ENCODE measurements around the gene UCN2.

UCN2 gene

DNA sequence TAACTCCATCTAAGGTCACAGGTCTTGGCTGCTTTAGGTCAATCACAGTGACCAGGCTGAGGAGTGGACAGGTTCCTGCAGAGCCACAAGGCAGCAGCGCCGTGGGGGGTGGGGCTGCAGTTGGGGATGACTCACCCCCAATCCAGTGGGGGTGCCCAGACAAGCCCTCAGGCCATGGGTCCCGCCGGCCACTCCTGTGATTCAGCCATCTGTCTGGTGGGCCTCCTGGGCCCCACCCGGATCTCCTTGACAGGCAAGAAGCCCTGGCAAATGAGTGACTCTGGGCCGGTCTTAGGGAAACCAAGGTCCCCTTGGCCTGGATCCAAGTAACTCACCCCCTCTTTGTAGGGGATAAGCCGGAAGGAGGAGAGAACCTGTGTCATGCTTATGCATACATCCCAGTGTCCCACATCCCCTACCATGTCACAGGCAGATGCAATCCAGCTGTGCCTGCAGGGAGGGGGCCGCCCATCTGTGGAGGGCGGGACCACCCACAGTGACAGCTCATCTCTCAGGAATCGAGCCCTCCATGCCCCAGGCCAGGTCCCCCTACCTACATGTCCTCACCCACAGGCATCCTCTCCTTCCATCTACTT lies 32.0 kb upstream of the UCN2 start:
- Mint-ChIP-seq H3K36me3 (ENCODE audit: low read depth) (peaks cover 7% of the 10 kb centered on the region), H3K27ac (no peak overlapping the region), H3K27me3 (ENCODE audit: low read depth) (peaks cover 18% of the 10 kb centered on the region), H3K4me1 (ENCODE audit: low read depth) (no peaks in the 10 kb centered on the region), H3K9me3 (no peaks in the 10 kb centered on the region), H3K4me3 (no peak overlapping the region)

GRCh38 chr3:48595075-48595525 lies 31.5 kb upstream of the UCN2 start, which contains the start of gene COL7A1:
Gene COL7A1 (minus strand): TSS chr3:48595329. CDS start chr3:48595159, 170 bp downstream.
- Mint-ChIP-seq H3K36me3 (ENCODE audit: low read depth) (peaks cover 5% of the 10 kb centered on the region), H3K9me3 (no peaks in the 10 kb centered on the region), H3K4me1 (ENCODE audit: low read depth) (no peaks in the 10 kb centered on the region), H3K4me3 (no peak within 1 kb of the TSS), H3K27me3 (ENCODE audit: low read depth) (peaks cover 18% of the 10 kb centered on the region), H3K27ac (no peak within 1 kb of the TSS)

DNA sequence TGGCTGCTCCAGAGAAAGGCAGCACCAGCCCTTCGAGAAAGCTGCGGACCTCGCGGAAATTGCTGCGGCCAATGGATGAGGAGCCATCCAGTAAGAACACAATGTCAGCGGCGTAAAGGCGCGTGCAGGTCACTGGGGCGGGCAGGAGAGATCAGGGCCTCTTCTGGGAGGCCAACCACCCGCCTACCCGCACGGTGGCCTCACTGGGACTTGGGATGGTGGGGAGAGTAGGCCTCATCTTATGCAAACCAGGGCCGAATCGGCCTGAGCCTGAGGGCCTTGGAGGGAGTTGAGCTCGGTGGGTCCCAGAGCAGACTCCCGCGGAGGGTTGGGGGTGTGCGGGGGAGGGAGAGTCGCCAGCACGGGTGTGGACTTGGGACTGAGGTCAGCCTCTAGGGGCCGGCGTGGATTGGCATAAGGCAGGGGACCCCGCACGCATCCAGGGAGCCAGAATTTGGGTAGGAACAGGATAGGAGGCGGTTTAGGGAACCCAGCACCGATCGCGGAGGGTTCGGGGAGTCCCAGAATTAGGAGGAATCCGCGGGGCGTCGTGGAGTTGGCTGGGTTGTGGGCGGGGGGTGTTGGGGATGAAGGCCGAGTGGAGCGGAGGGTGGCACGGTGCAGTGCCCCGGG lies 31.0 kb upstream of the UCN2 start:
- H3K4me3 Mint-ChIP-seq = no peak overlapping the region
- H3K4me1 Mint-ChIP-seq (ENCODE audit: low read depth) = no peaks in the 10 kb centered on the region
- H3K9me3 Mint-ChIP-seq = no peaks in the 10 kb centered on the region
- peaks cover 18% of the 10 kb centered on the region for H3K27me3 Mint-ChIP-seq (ENCODE audit: low read depth)
- H3K27ac Mint-ChIP-seq = no peak overlapping the region
- H3K36me3 Mint-ChIP-seq (ENCODE audit: low read depth) = peaks cover 2% of the 10 kb centered on the region

- H3K27me3 Mint-ChIP-seq (ENCODE audit: low read depth) = peaks cover 24% of the 10 kb centered on the region
- H3K27ac Mint-ChIP-seq = no peak overlapping the region
- no peak overlapping the region for H3K4me3 Mint-ChIP-seq
- H3K36me3 Mint-ChIP-seq (ENCODE audit: low read depth) = no peaks in the 10 kb centered on the region
- H3K4me1 Mint-ChIP-seq (ENCODE audit: low read depth) = no peaks in the 10 kb centered on the region
- no peaks in the 10 kb centered on the region for H3K9me3 Mint-ChIP-seq
Observed at GRCh38 chr3:48593337-48593736, 29.8 kb upstream of the UCN2 start.

DNA sequence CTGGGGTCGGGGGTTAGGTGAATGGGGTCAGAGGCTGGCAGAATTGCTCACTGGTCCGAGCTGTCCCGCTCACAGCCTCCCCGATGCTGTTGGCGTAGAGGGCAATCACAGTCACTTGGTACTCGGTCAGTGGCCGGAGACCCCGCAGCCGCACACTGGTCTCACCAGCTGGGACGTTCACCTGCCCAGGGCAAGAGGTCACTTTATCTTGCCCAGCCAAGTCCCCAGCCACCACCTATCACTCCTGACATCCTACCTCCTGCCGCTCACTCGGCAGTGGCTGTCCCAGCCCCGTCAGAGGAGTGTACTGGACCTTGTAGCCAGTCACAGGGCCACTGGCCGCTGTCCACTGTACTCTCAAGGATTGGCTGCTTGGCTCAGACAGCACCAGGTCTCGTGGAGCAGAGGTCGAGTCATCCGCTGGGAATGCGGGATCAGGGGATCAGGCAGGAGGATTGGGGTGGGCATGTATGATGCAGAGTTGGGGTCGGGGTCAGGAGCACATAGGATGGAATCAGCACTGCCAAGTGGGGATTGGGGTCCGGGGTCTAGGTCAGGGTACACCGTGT lies 29.0 kb upstream of the UCN2 start:
- Mint-ChIP-seq H3K36me3 (ENCODE audit: low read depth) (no peaks in the 10 kb centered on the region), H3K27me3 (ENCODE audit: low read depth) (peaks cover 24% of the 10 kb centered on the region), H3K4me1 (ENCODE audit: low read depth) (no peaks in the 10 kb centered on the region), H3K27ac (no peak overlapping the region), H3K4me3 (no peak overlapping the region), H3K9me3 (no peaks in the 10 kb centered on the region)

DNA sequence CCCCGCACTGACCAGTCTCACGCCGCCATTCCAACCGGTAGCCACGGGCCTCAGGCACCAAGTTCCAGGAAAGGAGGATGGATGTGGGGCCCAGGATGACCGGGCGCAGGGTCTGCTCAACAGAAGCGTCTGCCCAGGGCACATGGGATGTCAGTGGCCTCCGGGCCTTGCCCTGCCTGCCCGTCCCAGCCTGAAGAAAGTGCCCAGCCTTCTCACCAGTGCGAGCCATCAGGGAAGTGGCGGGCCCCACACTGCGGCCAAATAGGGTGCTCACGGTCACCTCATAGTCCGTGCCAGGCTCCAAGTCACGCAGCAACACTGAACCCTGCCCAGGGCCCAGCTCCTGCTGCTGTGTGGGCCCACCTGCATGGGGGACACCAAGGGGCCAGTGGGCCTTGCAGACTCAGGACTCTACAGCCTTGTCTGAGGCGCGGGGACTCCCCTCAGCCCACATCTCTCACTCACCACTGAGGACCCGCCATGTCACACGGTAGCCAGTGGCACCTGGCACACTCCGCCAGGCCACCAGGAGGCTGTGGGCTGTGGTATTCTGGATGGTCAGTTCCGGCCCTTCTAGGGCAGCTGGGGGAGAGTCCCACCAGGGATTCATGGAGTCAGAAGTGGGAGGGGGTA lies 28.4 kb upstream of the UCN2 start:
- Mint-ChIP-seq H3K27me3 (ENCODE audit: low read depth) (peaks cover 24% of the 10 kb centered on the region), H3K4me3 (no peak overlapping the region), H3K27ac (no peak overlapping the region), H3K4me1 (ENCODE audit: low read depth) (no peaks in the 10 kb centered on the region), H3K9me3 (no peaks in the 10 kb centered on the region), H3K36me3 (ENCODE audit: low read depth) (no peaks in the 10 kb centered on the region)

DNA sequence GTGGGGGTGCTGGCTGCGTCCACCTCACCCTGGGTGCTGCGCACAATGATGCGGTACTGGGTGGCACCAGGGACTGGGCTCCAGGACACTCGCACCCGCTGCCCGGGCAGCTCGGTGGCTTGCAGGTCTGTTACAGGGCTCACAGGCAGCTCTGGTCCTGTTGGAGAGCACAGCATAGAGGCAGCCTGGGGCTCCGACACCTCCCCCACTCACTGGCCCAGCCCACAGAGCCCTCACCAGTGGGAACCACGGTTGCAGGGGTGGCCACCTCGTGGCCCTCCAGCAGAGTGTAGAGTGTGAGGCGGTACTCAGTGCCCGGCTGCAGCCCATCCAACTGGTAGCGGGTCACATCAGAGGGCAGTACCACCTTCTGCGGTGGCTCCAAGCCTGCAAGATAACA lies 27.9 kb upstream of the UCN2 start:
- Mint-ChIP-seq H3K36me3 (ENCODE audit: low read depth) (no peaks in the 10 kb centered on the region), H3K9me3 (no peaks in the 10 kb centered on the region), H3K27me3 (ENCODE audit: low read depth) (peaks cover 24% of the 10 kb centered on the region), H3K4me3 (no peak overlapping the region), H3K4me1 (ENCODE audit: low read depth) (no peaks in the 10 kb centered on the region), H3K27ac (no peak overlapping the region)

DNA sequence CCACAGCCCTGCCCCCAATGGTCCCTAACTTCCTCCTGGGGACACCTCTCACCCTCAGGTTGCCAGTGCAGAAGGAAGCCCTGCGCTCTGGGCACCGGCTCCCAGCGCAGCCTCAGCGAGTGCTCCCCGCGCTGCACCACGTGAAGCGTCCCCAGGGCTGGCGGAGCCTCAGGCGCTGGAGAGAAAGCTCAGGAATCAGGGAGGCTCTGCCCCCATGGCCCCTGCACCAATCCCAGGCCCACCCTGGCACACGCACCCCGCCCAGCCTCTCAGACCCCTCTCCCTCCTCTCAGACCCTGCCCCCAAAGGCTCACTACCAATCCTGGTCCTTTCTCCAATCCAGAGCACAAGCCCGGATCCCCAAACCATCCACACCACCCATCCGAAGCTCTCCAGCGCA lies 24.6 kb upstream of the UCN2 start:
- no peak overlapping the region for H3K4me3 Mint-ChIP-seq
- no peaks in the 10 kb centered on the region for H3K4me1 Mint-ChIP-seq (ENCODE audit: low read depth)
- no peaks in the 10 kb centered on the region for H3K9me3 Mint-ChIP-seq
- peaks cover 11% of the 10 kb centered on the region for H3K27me3 Mint-ChIP-seq (ENCODE audit: low read depth)
- no peaks in the 10 kb centered on the region for H3K36me3 Mint-ChIP-seq (ENCODE audit: low read depth)
- H3K27ac Mint-ChIP-seq = no peak overlapping the region

- Mint-ChIP-seq H3K9me3 (no peaks in the 10 kb centered on the region), H3K27ac (no peak overlapping the region), H3K4me1 (ENCODE audit: low read depth) (no peaks in the 10 kb centered on the region), H3K36me3 (ENCODE audit: low read depth) (no peaks in the 10 kb centered on the region), H3K4me3 (no peak overlapping the region), H3K27me3 (ENCODE audit: low read depth) (peaks cover 11% of the 10 kb centered on the region)
Observed at GRCh38 chr3:48587686-48588085, 24.1 kb upstream of the UCN2 start.

- no peaks in the 10 kb centered on the region for H3K36me3 Mint-ChIP-seq (ENCODE audit: low read depth)
- H3K27ac Mint-ChIP-seq = no peak overlapping the region
- no peaks in the 10 kb centered on the region for H3K9me3 Mint-ChIP-seq
- H3K4me3 Mint-ChIP-seq = no peak overlapping the region
- peaks cover 6% of the 10 kb centered on the region for H3K27me3 Mint-ChIP-seq (ENCODE audit: low read depth)
- no peaks in the 10 kb centered on the region for H3K4me1 Mint-ChIP-seq (ENCODE audit: low read depth)
Observed at GRCh38 chr3:48585411-48585810, 21.8 kb upstream of the UCN2 start.

- H3K36me3 Mint-ChIP-seq (ENCODE audit: low read depth) = no peaks in the 10 kb centered on the region
- no peak overlapping the region for H3K4me3 Mint-ChIP-seq
- H3K27ac Mint-ChIP-seq = no peak overlapping the region
- peaks cover 6% of the 10 kb centered on the region for H3K27me3 Mint-ChIP-seq (ENCODE audit: low read depth)
- no peaks in the 10 kb centered on the region for H3K4me1 Mint-ChIP-seq (ENCODE audit: low read depth)
- no peaks in the 10 kb centered on the region for H3K9me3 Mint-ChIP-seq
Observed at GRCh38 chr3:48584836-48585235, 21.3 kb upstream of the UCN2 start.

GRCh38 chr3:48581621-48582481 lies 18.3 kb upstream of the UCN2 start:
- no peaks in the 10 kb centered on the region for H3K4me1 Mint-ChIP-seq (ENCODE audit: low read depth)
- H3K36me3 Mint-ChIP-seq (ENCODE audit: low read depth) = no peaks in the 10 kb centered on the region
- H3K4me3 Mint-ChIP-seq = no peak overlapping the region
- H3K27ac Mint-ChIP-seq = no peak overlapping the region
- no peaks in the 10 kb centered on the region for H3K9me3 Mint-ChIP-seq
- no peaks in the 10 kb centered on the region for H3K27me3 Mint-ChIP-seq (ENCODE audit: low read depth)

GRCh38 chr3:48576647-48577046 lies 13.1 kb upstream of the UCN2 start:
- Mint-ChIP-seq H3K9me3 (no peaks in the 10 kb centered on the region), H3K27ac (no peak overlapping the region), H3K36me3 (ENCODE audit: low read depth) (no peaks in the 10 kb centered on the region), H3K4me3 (no peak overlapping the region), H3K27me3 (ENCODE audit: low read depth) (no peaks in the 10 kb centered on the region), H3K4me1 (ENCODE audit: low read depth) (no peaks in the 10 kb centered on the region)

- no peaks in the 10 kb centered on the region for H3K9me3 Mint-ChIP-seq
- no peaks in the 10 kb centered on the region for H3K4me1 Mint-ChIP-seq (ENCODE audit: low read depth)
- no peaks in the 10 kb centered on the region for H3K27me3 Mint-ChIP-seq (ENCODE audit: low read depth)
- H3K4me3 Mint-ChIP-seq = no peak overlapping the region
- no peaks in the 10 kb centered on the region for H3K36me3 Mint-ChIP-seq (ENCODE audit: low read depth)
- no peak overlapping the region for H3K27ac Mint-ChIP-seq
Observed at GRCh38 chr3:48575366-48575765, 11.8 kb upstream of the UCN2 start.
